HG02973 (cell line): ENCODE results near the gene TRABD.
A peak's percentile ranks its signal among the peaks of the same experiment; 100 is the strongest.
"Not testable (repeated sequence)": the region's sequence is repeated elsewhere in the genome, so short reads cannot be mapped to it uniquely, and the experiment has no call there.

Experiments
- ATAC-seq: cut with Tn5 transposase; IDR thresholded peaks from one replicate; pipeline ENCODE4 v1.9.1; 2021; ENCODE audit warnings: moderate library complexity; ENCODE audit not compliant: unreplicated experiment

The TRABD gene

DNA sequence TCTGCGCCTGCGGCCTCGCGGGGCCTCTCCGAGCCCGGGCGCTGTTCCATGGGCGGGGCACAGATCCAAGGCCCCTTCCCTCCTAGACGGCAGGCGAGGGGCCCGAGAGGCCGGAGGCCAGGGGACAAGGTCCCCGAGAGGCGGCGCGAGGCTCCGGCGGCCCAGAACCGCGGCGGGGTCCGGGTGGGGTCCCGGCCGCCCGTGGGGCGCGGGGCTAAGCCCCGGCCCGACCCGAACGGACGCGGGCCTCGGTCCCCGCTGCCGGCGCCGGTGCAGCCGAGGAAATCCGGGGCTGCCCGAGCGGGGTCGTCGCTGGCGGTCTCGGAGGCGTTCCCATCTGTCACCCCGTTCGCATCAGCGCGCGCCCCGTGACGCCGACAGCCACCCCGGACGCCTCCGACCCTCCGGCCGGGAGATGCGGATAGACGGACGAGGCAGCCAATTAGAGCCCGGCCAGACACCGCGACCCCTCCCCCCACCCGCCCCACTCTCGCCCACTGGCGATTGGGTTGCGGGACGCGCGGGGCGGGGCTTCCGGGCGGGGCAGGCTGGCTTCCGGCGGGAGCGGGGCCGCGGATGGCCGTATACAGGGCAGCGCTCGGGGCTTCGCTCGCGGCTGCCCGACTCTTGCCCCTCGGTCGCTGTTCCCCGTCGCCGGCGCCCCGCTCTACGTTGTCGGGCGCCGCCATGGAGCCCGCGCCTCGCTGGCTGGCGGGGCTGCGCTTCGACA, 14.9 kb downstream of the TRABD start, which contains the start of gene SELENOO:
SELENOO (plus strand) TSS at position 551 of the 730 bp plus-strand sequence; CDS start at position 577, 26 bp downstream.
- ATAC-seq: peak; percentile 41

DNA sequence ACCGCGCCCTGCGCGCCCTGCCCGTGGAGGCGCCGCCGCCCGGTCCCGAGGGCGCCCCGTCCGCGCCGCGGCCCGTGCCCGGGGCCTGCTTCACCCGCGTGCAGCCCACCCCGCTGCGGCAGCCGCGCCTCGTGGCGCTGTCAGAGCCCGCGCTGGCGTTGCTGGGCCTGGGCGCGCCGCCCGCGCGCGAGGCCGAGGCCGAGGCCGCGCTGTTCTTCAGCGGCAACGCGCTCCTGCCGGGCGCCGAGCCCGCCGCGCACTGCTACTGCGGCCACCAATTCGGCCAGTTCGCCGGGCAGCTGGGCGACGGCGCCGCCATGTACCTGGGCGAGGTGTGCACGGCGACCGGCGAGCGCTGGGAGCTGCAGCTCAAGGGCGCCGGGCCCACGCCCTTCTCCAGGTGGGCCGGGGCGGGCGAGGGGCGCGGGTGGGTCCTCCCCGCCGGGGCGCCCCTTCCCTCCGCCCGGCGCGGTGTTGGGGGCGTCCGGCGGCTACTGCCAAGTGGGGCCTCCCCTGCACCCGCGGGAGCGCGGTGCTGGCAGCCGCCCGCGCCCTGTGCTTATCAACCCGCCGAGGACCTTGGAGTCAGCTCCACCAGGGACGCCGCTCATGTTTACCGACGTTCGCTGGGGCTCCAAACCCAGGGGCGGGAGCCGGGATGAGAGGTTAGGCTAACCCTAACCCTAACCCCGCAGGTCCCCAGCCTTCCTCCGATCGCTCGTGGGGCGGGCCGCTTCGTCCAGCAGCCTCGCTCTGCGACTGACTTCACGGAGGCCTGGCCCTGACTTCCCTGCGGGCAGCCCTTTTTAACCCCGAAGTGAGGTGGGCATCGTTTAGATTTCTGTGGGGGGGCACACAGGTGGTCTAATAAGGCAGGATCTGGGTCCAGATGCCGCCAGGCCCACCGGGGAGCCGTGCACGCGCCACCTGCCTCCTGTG, 15.7 kb downstream of the TRABD start:
- ATAC-seq: peak; percentile 16

DNA sequence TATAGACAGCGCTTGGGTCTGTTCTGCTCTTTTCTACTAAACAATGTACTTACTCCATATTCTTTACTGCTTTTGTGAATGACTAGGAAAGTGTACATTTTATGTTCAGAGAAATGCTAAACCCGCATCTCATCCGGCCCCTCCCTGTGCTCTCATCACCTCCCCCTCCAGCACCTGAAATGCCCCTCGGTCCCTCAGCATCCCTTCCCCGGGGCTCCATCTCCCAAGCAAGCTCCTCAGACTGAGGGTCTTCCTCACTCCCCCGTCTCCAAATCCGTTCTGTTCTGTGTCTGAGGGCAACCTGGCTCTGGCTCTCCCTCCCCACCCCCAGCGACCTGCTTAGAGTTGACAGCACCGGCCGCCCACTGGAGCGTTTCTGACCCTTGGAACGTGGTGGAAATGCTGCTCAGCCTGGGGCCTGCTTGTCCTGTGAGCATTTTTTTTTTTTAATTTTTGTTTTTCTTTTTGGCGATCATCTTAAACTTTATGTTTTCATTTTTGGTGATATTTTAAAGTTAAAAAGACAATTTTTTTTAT, 16.5 kb downstream of the TRABD start:
- no peak for ATAC-seq

DNA sequence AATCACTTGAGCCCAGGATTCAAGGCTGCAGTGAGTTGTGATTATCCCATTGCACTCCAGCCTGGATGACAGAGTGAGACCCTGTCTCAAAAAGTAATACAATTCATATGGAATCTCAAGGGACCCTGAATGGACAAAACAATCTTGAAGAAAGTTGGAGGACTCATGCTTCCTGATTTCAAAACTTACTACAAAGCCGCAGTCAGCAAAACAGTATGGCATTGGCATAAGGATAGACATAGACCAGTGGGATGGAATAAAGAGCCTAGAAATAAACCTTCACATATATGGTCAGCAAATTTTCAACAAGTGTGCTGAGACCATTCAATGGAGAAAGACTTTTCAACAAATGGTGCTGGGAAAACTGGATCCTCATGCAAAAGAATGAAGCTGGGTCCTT, 17.6 kb downstream of the TRABD start:
- ATAC-seq: no peak

DNA sequence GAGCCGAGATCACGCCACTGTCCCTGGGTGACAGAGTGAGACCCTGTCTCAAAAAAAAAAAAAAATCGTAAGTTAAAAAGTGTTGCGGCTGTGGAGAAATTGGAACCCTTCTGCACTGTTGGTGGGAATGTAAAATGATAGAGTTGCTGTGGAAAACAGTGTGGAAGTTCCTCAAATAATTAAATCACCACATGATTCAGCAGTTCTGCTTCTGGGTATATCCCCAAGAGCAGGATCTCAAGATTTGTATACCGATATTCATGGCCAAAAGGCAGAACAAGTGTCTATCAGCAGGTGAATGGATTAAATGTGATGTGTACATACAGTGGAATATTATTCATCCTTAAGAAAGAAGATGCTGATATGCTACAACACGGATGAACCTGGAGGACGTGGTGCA, 18.9 kb downstream of the TRABD start:
- no peak for ATAC-seq

DNA sequence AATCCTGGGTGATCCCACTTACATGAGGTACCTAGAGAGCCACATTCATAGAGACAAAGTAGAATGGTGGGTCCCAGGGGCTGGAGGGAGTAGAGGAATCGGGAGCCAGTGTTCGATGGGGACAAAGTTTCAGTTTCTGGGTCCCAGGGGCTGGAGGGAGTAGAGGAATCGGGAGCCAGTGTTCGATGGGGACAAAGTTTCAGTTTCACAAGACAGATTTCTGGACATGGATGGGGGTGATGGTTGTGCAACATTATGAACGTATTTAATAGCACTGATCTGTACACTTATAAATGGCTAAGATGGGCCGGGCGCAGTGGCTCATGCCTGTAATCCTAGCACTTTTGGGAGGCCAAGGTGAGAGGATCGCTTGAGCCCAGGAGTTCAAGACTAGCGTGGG, 19.3 kb downstream of the TRABD start:
- not testable (repeated sequence) for ATAC-seq

DNA sequence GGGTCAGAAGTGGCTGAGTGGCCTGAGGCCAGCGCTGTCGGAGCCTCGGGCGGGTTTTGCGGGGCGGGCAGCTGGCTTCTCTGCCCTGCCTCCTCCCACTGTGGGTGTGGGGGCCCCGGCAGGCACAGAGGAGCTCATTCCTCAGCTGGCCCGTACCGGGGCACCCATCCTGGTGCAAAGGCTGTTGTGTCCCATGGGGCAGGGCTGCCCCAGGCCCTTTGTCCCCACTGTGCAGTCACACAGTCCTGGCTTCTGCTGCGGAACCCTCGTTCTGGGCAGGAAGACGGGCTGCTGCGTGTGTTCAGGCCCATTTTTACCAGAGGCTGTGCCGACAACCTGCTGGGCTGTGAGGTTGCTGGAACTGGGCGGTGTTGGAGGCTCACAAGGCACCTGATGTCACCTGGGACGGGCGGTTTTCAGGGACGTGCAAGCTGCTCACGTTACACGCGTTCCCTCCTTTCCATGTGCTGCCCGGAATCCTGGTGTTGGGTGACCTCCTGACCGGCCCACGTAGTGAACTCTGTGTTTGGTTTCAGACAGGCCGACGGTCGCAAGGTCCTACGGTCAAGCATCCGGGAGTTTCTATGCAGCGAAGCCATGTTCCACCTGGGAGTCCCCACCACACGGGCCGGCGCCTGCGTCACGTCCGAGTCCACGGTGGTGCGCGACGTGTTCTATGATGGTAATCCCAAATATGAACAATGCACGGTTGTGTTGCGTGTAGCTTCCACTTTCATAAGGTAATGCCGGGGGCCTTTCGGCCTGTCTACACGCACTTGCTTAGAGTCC, 20.3 kb downstream of the TRABD start:
- ATAC-seq: no peak

DNA sequence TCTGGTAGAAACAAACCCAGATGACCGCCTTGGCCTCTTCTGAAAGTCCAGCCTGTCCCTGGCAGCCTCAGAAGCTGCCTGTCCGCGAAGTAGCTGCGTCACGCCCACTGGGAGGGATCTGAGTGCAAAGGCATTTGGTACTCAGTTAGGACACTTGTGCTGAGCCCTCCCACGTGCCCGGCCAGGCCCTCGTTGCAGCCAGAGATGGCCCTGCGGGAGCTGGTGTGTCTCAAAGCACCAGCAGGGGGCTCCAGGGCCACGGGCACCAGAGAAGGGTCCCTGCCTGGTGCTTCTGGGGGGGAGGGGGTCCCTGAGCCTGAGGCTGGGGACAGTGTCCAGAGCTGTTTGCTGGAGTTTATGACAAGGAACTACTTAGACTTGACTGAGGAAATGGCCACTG, 20.9 kb downstream of the TRABD start:
- no peak for ATAC-seq

DNA sequence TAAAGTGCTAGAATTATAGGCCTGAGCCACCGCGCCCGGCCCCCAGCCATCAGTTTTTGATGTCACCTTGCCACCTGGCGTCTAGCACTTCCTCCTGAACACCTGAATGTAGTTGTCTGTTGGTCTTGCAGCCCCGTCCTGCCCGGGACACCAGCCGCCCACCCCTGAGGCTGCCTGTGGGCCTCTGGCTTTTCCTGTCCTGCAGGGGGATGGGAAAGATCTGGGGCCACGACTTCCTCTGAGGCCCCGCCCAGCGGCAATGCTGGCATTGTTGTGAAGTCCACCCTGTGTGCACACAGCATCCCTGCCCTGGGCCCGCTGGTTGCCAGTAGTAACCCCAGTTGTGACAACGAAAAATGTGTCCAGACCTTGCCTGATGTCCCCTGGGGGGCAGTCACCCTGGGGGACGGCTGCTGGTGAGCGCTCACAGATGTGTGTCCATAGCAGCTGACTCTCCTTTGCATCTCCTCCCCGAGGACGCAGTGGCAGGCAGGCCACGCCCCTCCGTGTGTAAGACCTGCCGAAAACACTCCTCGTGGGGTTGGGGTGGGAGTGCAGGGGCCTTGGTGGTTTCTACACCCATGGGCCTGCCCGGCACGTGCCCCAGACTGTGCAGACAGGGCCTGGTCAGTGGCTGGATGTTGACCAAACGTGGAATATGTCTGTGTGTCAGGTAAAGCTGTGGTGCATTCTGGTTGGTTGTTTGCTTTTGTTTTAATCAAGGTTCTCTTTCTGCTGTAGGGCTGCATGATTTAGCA, 21.8 kb downstream of the TRABD start:
- no peak for ATAC-seq

DNA sequence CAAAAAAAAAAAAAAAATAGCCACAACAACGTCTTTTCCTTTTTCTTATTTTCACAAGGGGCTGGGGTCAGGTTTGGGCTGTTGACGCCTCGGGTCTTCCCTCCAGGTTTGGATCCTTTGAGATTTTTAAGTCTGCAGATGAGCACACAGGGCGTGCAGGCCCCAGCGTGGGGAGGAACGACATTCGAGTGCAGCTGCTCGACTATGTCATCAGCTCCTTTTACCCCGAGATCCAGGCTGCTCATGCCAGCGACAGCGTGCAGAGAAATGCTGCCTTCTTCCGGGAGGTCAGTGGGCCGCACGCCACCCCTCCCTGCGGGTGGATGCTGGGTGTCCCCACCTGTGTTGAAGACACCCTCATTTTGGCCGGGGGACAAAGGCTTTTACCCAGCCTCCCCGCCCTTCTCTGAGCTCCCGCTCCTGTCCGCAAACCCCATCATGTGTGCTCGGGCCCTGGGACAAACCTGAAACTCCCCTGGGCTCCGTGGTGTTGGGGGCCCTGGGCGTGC, 22.8 kb downstream of the TRABD start:
- no peak for ATAC-seq

DNA sequence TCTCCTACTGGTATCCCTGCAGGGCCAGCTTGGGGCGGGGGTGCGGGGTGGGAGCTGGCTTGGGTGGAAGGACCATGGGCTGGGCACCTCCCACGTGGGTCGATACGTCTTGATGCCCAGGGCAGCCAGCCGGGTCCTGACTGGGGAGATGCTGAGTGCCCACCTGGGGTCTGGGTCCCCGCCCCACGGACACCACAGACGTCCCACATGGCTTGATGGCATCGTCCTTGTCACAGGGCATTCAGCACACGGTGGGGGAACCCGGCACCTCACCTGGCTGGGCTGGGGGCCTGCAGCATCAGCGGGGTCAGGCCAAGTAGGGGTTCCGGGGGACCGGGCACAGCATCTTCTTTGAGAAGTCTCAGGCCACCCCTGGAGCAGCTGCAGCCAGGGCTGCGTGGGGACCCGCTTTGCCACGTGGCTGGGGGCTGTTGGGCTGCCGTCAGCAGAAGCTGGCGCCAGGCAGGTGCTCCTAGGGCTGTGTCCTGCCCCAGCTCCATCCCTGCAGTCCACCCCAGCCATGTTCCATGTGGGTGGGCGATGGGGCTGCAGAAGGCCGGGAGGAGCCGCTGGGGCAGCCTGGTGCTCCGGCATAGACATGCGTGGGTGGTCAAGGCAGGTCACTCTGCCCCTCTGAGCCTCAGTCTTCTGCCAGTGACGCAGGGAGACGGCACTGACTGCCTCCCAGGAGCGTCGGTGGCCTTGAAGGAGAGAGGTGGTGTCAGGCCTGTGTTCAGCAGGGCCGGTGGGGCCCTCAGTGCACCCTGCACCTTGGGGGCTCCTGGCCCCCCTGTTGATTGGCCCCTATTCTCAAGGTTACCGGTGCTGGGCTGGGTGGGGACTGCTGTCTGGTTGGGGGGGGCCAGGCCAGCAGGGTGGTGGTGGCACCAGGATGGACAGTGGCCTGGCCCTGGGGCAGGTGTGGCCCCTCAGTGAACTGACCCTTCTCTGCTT, 23.5 kb downstream of the TRABD start:
- no peak for ATAC-seq

DNA sequence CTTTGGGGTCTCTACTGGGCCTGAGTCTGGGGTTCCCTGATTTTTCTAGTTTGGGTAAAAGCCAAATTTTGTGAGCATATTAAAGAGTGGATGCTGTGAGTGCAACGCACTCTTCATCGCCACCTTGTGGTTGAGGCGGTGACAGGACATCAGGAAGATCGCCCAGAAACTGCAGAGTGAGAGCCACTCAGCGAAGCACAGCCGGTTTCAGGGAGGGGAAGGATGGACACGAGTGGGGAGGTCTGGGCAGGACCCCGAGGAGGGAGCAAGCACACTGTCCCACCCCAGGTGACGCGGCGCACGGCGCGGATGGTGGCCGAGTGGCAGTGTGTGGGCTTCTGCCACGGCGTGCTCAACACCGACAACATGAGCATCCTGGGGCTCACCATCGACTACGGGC, 24.2 kb downstream of the TRABD start:
- no peak for ATAC-seq

DNA sequence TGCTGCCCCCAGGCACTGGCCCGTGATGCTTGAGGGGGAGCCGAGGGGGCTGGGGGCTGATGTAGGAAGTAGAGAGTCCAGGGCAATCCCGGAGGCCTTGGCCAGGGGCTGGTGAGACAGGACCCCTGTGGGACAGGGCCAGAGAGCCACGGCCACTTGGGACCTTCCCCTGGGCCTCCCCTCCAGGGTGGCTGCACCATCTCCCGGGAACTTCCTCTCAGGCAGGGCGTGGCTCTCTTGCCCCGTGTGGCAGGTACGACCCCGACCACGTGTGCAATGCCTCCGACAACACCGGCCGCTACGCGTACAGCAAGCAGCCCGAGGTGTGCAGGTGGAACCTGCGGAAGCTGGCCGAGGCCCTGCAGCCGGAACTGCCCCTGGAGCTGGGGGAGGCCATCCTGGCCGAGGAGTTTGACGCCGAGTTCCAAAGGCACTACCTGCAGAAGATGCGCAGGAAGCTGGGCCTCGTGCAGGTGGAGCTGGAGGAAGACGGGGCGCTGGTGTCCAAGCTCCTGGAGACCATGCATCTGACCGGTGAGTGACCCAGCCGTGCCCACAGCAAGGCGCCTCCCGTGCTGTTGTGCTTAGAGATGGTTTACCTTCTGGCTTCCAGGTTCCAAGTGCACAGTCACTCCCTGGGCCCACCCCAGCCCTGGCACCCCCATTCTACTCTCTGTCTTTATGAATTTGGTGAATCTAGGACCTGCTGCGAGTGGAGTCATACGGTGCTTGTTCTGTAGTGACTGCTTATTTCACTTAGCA, 24.8 kb downstream of the TRABD start:
- ATAC-seq: no peak

DNA sequence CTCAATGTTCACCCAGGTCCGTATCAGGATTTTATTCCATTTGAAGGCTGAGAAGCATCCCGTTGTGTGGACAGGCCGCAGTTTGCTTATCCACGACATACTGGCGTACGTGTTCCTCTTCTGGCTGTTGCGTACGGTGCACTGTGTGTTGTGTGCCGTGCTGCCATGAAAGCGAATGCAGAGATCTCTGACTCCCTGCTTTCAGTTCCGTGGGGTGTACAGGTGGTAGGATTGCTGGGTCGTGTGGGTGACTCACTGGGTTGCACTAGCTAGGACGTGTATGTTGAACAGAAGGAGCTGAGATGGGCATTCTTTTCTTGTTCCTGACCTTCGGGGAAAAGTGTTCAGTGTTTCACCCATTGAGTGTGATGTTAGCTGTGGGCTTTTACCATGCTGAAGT, 25.4 kb downstream of the TRABD start:
- no peak for ATAC-seq

DNA sequence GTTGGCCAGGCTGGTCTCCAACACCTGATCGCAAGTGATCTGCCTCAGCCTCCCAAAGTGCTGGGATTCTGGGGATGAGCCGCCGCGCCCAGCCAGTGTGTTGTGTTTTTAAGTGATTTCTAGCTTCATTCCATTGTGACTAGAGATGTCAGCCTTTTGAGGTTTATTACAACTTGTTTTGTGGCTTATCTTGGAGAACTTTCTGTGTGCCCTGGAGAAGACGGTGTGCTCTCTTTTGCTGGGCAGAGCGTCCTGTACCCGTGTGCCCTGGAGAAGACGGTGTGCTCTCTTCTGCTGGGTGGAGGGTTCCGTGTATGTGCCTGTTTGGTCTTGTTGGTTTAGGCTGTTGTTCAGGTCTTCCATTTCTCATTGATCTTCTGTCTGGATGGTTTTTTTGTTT, 27.6 kb downstream of the TRABD start:
- no peak for ATAC-seq

DNA sequence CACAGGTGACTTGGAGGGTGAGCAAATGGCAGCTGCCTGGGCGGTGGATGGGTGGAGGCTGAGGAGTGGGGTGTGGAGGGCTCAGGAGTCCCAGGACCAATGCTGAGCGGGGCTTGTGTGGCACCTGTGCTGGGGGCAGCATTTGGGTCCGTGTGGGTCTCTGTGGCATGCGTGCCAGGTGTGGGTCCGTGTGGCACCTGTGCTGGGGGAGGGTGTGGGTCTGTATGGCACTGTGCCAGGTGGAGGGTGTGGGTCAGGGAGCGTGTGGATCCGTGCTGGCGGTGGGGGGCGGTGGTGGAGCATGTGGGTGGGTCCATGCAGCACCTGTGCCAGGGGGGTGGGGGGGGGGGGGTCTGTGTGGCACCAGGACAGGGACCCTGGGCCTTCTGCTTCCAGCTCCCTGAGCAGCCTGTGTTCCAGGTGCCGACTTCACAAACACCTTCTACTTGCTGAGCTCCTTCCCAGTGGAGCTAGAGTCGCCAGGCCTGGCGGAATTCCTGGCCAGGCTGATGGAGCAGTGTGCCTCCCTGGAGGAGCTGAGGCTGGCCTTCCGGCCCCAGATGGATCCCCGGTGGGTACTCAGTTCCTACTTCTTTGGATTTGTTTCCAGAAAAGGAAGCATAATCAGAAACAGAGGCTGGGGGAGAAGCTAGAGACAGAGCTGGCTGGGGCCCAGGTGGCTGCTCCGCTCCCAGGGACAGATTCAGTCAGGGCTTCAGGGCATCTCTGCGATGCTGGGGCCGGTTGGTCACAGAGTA, 29.8 kb downstream of the TRABD start:
- no peak for ATAC-seq

DNA sequence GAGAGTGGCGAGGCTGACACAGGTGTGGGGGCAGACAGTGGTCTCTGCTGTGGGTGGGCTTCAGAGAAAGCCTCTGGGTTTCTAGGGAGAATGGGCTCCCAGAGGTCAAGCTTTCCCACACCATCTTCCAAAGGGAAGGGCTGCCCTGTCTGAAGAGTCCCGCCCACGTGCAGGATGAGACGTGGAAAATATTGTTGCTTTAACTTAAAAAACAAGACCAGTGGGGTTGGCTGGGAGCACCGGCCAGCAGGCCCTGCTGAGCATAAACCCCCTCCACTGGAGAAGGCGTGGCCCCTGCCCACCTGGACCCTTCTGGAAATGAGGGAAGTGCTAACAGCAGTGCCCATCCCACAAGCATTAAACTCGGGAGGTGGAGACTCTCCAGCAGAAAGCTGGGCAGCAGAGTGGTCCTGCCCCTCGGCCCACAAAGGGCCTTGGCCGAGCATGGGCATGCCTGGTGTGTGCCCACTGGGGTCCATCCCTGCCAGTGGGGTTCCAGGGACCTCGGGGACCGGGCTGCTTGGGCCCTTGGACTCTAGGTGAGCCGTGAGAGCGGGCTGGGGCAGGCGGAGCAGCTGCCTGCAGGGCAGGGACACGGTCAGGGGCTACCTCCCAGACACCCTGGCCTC, 30.5 kb downstream of the TRABD start:
- ATAC-seq: no peak
